Osteoblast (primary cell): ENCODE measurements around the gene LRRC8D. TPM values are rescaled to one million over a fixed set of nuclear protein-coding genes. Genes with fewer than 3 reads are reported as not detected.

Experiments used
- DNase-seq: peaks from one replicate; pipeline ENCODE4 v3.0.0; 2011; ENCODE audit warnings: low spot score, mixed read lengths; ENCODE audit not compliant: insufficient read length; ENCODE audit errors: missing footprints
- H2AFZ ChIP-seq: 2 replicates; pipeline ENCODE4 v1.6.0; 2011; ENCODE audit warnings: mild to moderate bottlenecking, low read length
- H3K27ac ChIP-seq: 2 replicates; pipeline ENCODE4 v1.5.1; 2011; ENCODE audit warnings: mild to moderate bottlenecking, low read depth, low read length, moderate library complexity
- H3K27me3 ChIP-seq: 2 replicates; pipeline ENCODE4 v1.6.0; 2012; ENCODE audit warnings: mild to moderate bottlenecking, control low read depth, inconsistent platforms, low read length, moderate library complexity; ENCODE audit not compliant: insufficient read depth
- H3K36me3 ChIP-seq: 2 replicates; pipeline ENCODE4 v1.5.1; 2011; ENCODE audit warnings: mild to moderate bottlenecking, low read length, control low read depth, moderate library complexity; ENCODE audit not compliant: insufficient read depth
- H3K4me1 ChIP-seq: 2 replicates; pipeline ENCODE4 v1.5.1; 2011; ENCODE audit warnings: mild to moderate bottlenecking, low read length, control low read depth, moderate library complexity; ENCODE audit not compliant: insufficient read depth
- H3K4me2 ChIP-seq: 2 replicates; pipeline ENCODE4 v1.6.0; 2011; ENCODE audit warnings: mild to moderate bottlenecking, low read length; ENCODE audit not compliant: insufficient read depth
- H3K4me3 ChIP-seq: fragments of 200-600 bp; sonication (generic); 3 replicates; pipeline ENCODE4 v1.5.1; 2012; ENCODE audit warnings: mild to moderate bottlenecking, low read length, inconsistent platforms; ENCODE audit not compliant: insufficient read depth
- H3K79me2 ChIP-seq: 2 replicates; pipeline ENCODE4 v1.6.0; 2012; ENCODE audit warnings: mild to moderate bottlenecking, low read length, control low read depth, inconsistent platforms; ENCODE audit not compliant: insufficient read depth
- H3K9me3 ChIP-seq: 2 replicates; pipeline ENCODE4 v1.5.1; 2011; ENCODE audit warnings: low read depth, low read length, control low read depth
- H4K20me1 ChIP-seq: 2 replicates; pipeline ENCODE4 v1.6.0; 2012; ENCODE audit warnings: mild to moderate bottlenecking, low read length, control low read depth; ENCODE audit not compliant: insufficient read depth
- total RNA-seq: library from RNA; depleted of rRNA; stranded (reverse); fragments of >200 nt; gene quantifications from 2 replicates; pipeline ENCODE4 v1.2.3, GENCODE V29; 2012
- TF ChIP-seq, protein P1 (sequence below): IDR thresholded peaks from 2 replicates; pipeline ENCODE4 v1.5.1; 2011; ENCODE audit warnings: mild to moderate bottlenecking, low read depth, low read length, moderate library complexity; ENCODE audit errors: extremely low read depth

LRRC8D gene
- total RNA-seq, 1 donor: 30.4 TPM

DNA sequence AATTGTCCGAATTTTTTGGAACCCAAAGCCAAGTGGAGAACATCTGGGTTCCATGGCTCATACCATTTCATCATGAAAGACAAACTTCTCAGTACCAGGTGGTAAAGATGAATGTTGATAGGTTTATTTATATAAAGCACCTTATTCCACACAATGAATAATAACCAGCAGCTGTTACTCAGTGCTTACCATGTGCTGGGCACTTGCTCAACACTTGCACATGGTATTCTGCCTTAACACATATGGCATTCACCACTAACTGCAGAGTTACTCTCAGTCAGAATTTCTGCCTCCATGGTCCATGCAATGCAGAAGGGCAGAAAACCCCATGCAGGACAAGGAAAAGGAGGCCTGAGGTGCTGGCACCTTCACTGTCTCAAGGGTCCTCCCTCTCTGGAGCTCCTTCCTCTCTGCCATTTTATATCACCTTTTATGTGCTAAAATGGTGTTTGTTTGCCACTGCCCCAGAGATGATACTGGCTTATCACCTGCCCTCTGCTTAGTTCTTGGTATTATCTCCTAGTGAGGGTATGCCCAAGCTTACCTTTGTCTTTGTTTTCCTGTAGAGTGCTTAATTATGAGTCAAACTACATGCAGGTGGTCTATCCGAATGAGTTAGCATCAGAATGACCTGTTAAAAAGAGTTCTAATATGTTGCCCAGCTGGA is 97.4 kb downstream of the LRRC8D start:
- no peak overlapping the region for H3K27ac ChIP-seq
- no peak for DNase-seq

DNA sequence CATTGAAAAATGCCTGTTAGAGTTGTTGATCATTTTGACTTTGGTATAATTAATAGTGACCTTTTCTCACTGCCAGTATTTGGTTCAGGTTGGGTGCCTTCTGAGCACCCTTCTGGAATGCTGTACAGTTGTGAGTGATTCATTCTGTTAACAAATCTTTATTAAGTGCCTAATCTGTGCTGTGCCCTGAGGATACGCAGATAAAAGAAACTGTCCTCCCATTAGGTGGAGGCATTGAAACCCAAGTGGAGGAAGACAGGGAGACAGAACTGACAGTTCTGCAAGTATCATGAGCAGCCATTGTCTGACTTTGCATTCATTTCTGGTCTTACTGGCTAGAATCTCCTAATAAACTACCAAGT is 97.9 kb downstream of the LRRC8D start:
- TF ChIP-seq, protein P1, sequence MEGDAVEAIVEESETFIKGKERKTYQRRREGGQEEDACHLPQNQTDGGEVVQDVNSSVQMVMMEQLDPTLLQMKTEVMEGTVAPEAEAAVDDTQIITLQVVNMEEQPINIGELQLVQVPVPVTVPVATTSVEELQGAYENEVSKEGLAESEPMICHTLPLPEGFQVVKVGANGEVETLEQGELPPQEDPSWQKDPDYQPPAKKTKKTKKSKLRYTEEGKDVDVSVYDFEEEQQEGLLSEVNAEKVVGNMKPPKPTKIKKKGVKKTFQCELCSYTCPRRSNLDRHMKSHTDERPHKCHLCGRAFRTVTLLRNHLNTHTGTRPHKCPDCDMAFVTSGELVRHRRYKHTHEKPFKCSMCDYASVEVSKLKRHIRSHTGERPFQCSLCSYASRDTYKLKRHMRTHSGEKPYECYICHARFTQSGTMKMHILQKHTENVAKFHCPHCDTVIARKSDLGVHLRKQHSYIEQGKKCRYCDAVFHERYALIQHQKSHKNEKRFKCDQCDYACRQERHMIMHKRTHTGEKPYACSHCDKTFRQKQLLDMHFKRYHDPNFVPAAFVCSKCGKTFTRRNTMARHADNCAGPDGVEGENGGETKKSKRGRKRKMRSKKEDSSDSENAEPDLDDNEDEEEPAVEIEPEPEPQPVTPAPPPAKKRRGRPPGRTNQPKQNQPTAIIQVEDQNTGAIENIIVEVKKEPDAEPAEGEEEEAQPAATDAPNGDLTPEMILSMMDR: no peak
- Histone ChIP-seq H2AFZ (no peak overlapping the region), H3K9me3 (peaks cover 2% of the 10 kb centered on the region), H3K27ac (no peak overlapping the region), H4K20me1 (no peaks in the 10 kb centered on the region), H3K4me3 (no peak overlapping the region), H3K4me1 (no peaks in the 10 kb centered on the region), H3K79me2 (peaks cover 3% of the 10 kb centered on the region), H3K4me2 (no peak overlapping the region), H3K27me3 (no peaks in the 10 kb centered on the region), H3K36me3 (no peaks in the 10 kb centered on the region)
- no peak for DNase-seq

More for the DNA sequence above, 97.4 kb downstream of the LRRC8D start:
- H4K20me1 ChIP-seq: no peaks in the 10 kb centered on the region
- H3K4me3 ChIP-seq: no peak overlapping the region
- no peaks in the 10 kb centered on the region for H3K36me3 ChIP-seq
- no peaks in the 10 kb centered on the region for H3K9me3 ChIP-seq
- peaks cover 4% of the 10 kb centered on the region for H3K79me2 ChIP-seq
- H2AFZ ChIP-seq: no peak overlapping the region
- TF ChIP-seq, protein P1: no peak
- H3K27me3 ChIP-seq: no peaks in the 10 kb centered on the region
- H3K4me2 ChIP-seq: no peak overlapping the region
- H3K4me1 ChIP-seq: no peaks in the 10 kb centered on the region

DNA sequence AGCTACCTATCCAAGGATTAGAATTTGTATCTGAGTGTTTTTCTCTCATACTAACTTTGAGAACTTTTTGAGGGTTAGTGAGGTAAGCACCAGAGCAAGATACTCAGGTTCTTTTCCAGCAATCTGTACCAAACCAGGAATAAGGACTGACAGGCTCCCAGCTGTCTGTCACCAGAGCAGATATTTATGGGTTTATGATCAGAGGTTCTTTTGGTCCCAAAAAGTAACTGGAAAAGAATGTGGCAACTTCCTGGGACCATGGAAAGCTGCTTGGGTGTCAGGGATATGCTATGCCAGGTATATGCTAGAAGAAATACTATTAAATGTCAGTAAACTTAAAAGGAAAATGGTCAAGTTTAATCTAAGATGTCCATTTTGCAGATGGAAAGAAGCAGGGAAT is 98.3 kb downstream of the LRRC8D start:
- H2AFZ ChIP-seq: no peak overlapping the region
- H3K4me1 ChIP-seq: no peaks in the 10 kb centered on the region
- no peak overlapping the region for H3K27ac ChIP-seq
- TF ChIP-seq, protein P1: no peak
- peaks cover 2% of the 10 kb centered on the region for H3K9me3 ChIP-seq
- H3K27me3 ChIP-seq: no peaks in the 10 kb centered on the region
- H3K79me2 ChIP-seq: peaks cover 3% of the 10 kb centered on the region
- no peak overlapping the region for H3K4me3 ChIP-seq
- DNase-seq: no peak
- H4K20me1 ChIP-seq: no peaks in the 10 kb centered on the region
- H3K36me3 ChIP-seq: no peaks in the 10 kb centered on the region
- H3K4me2 ChIP-seq: no peak overlapping the region

DNA sequence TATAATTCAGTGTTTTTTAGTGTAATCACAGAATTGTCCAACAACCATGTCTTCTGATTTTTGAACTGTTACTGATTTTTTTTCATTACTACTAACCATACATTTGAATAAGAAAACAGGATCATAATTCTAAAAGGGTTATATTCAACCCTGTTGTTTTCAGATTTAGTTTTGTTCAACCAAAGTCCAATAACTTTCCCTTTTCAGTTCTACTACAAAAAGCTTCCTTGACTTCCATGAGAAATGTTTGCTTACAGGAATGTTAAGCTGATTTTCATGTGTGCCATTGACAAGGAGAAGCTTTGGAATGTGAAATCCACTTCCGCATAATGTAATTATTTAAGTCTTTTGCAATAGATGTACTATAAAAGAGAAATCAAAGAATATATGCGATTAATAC is 102.1 kb downstream of the LRRC8D start:
- no peaks in the 10 kb centered on the region for H3K79me2 ChIP-seq
- H2AFZ ChIP-seq: no peak overlapping the region
- peaks cover 2% of the 10 kb centered on the region for H3K9me3 ChIP-seq
- no peak overlapping the region for H3K4me3 ChIP-seq
- H3K36me3 ChIP-seq: no peaks in the 10 kb centered on the region
- no peak for DNase-seq
- no peak overlapping the region for H3K27ac ChIP-seq
- H3K4me1 ChIP-seq: no peaks in the 10 kb centered on the region
- H3K27me3 ChIP-seq: no peaks in the 10 kb centered on the region
- no peaks in the 10 kb centered on the region for H4K20me1 ChIP-seq
- TF ChIP-seq, protein P1: no peak
- H3K4me2 ChIP-seq: no peak overlapping the region
